ENCODE results near the gene CELF6.

DNA sequence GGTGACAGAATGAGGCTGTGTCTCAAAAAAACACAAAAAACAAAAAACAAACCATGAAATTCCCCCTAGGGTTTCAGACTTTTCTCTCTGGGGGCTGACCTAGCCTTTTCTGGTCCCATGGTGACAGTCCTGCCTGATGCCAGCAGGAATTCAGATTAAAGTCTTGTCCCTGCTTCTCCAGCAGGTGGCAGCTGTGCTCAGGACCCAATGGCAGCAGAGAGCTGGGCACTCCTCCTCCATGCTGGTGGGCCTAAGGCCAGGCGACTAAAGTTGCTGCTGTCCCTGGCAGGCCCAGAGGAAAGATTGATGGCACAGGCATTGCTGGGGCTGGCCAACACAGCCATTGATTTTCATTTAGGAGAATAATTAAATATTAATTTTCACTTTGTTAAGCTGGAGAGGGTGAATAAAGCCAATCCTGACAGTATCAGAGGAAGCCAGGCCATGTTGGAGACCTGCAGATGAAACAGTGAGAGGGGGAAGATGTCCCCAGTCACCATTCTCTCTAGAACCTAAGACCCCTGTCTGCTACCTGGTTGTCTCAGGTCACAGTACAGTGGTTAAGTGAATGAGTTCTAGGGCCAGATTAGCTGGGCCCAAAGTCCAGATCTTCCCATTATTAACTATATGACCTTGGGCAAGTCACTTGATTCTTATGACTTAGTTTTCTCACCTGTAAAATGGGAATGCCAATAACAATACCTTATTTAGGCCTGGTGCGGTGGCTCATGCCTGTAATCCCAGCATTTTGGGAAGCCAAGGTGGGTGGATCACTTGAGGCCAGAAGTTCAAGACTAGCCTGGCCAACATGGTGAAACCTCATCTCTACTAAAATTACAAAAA is 7.1 kb downstream of the CELF6 start:
- TF ChIP-seq EP300 (IDR thresholded peaks at IDR 0.05; ENCODE audit: borderline replicate concordance), result no peak
- no peak for TF ChIP-seq CREB1 (IDR thresholded peaks at IDR 0.05; ENCODE audit: low read depth)
- no peak for TF ChIP-seq NFIC (IDR thresholded peaks at IDR 0.05)
- no peak for TF ChIP-seq TCF12 (IDR thresholded peaks at IDR 0.05; ENCODE audit: low read depth)
- no peak for TF ChIP-seq EGR1 (IDR thresholded peaks at IDR 0.05)
- no peak for TF ChIP-seq TAF1 (IDR thresholded peaks at IDR 0.05; ENCODE audit: low read depth)
- TF ChIP-seq MAX (IDR thresholded peaks at IDR 0.05), result no peak
- peak; percentile 88 for TF ChIP-seq RAD21 (IDR thresholded peaks at IDR 0.05; ENCODE audit: low read depth)
- TF ChIP-seq CEBPB (IDR thresholded peaks at IDR 0.05), result no peak

Measured in Ishikawa (cell line).